Peyer's patch (tissue), 4 donors: ENCODE results near the gene TGFBR3L.

ENCODE experiments used
- CTCF ChIP-seq, 6 experiments: fragments of 450-650 bp in 4 of 6; fragments of 200-600 bp in 2 of 6; sonication (generic) in 1 of 6; IDR thresholded peaks; one replicate each; pipeline ENCODE4 v1.5.1; 2017 to 2019; ENCODE audit warnings: antibody characterized with exemption in 6 of 6, mild to moderate bottlenecking in 3 of 6, moderate library complexity in 1 of 6
- POLR2A ChIP-seq, 2 donors: fragments of 450-650 bp; IDR thresholded peaks; one replicate each; pipeline ENCODE4 v1.5.1; 2017; ENCODE audit warnings: antibody characterized with exemption in 2 of 2, mild to moderate bottlenecking in 2 of 2, moderate library complexity in 2 of 2

DNA sequence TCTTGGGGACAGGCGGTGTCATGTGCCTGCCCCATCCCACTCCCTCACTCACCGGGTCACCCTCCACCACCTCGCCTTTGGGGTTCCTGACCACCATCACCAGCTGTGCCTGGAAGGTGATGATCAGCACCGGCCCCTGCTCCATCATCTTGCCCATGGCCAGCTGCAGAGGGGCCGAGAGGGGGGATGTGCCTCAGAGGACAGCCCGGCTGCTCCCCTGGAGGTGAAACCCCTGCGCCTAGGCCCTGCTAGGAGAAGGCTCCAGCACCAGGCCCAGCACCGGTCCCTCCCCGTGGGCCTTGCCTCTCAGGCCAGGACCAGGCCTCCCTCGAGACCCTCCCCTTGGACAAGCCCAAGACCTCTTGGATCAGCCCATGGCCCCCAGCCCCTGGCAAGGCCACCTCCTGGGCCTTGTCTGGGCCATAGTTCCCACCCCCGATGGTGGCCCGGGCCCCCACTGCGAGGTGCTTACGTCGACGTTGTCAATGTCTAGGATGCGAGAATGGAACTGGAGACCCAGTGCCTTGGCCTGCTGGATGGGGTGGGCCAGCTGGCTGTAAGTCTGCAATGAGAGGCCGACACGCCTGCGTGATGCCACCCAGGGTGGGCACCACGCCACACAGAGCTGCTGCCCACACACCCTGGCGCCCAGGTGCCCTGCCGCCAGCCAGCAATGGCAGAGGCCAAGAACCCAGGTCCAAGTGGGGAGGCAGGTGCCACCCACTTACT lies 13.1 kb downstream of the TGFBR3L start:
- no peak for TF ChIP-seq CTCF (IDR thresholded peaks at IDR 0.05)
- TF ChIP-seq POLR2A (IDR thresholded peaks at IDR 0.05) = no peak
